SK-N-MC (cell line): ENCODE results near the gene MMAB.

Source experiments
- EZH2 ChIP-seq: fragments of 200-600 bp; sonication (generic); IDR thresholded peaks from one replicate; pipeline ENCODE4 v1.6.1; 2017; ENCODE audit warnings: antibody characterized with exemption
- POLR2AphosphoS5 ChIP-seq: IDR thresholded peaks from 2 replicates; pipeline ENCODE4 v1.6.1; 2012; ENCODE audit warnings: mild to moderate bottlenecking, low read depth, low read length, borderline replicate concordance

GRCh38 chr12:109580684-109581333 lies 7.5 kb upstream of the MMAB start:
- TF ChIP-seq POLR2AphosphoS5 (no peak), EZH2 (no peak)
